Panc1 (cell line): ENCODE measurements around the gene FMN2.
"Not testable (repeated sequence)": the region's sequence is repeated elsewhere in the genome, so short reads cannot be mapped to it uniquely, and the experiment has no call there.

Experiments
- CTCF ChIP-seq: fragments of 450-650 bp; IDR thresholded peaks from 2 replicates; pipeline ENCODE4 v1.5.1; 2017; ENCODE audit warnings: mild to moderate bottlenecking
- POLR2AphosphoS5 ChIP-seq: IDR thresholded peaks from 2 replicates; pipeline ENCODE4 v1.6.1; 2012; ENCODE audit warnings: mild to moderate bottlenecking, low read depth, low read length, moderate library complexity
- REST ChIP-seq, 2 experiments: IDR thresholded peaks; 2 replicates each; pipeline ENCODE4 v1.6.1; 2011 to 2012; ENCODE audit warnings: low read depth in 2 of 2, control low read depth in 1 of 2, low read length in 1 of 2, mild to moderate bottlenecking in 1 of 2, moderate library complexity in 1 of 2; ENCODE audit not compliant: insufficient read depth in 1 of 2
- SIN3A ChIP-seq: IDR thresholded peaks from 2 replicates; pipeline ENCODE4 v1.6.1; 2012; ENCODE audit warnings: low read depth, mild to moderate bottlenecking, low read length, moderate library complexity, borderline replicate concordance; ENCODE audit not compliant: insufficient read depth
- TCF7L2 ChIP-seq: IDR thresholded peaks from 2 replicates; pipeline ENCODE4 v1.6.1; 2011; ENCODE audit warnings: mild to moderate bottlenecking, low read depth, low read length, inconsistent platforms

GRCh38 chr1:240264494-240264893 lies 172.8 kb downstream of the FMN2 start:
- TF ChIP-seq CTCF; POLR2AphosphoS5; REST (IDR thresholded peaks at IDR 0.05; ENCODE audit: insufficient read depth in 1 of 2, low read depth in 2 of 2, low read length in 1 of 2); TCF7L2; SIN3A: not testable (repeated sequence)
